ENCODE measurements around the gene CCDC68.

DNA sequence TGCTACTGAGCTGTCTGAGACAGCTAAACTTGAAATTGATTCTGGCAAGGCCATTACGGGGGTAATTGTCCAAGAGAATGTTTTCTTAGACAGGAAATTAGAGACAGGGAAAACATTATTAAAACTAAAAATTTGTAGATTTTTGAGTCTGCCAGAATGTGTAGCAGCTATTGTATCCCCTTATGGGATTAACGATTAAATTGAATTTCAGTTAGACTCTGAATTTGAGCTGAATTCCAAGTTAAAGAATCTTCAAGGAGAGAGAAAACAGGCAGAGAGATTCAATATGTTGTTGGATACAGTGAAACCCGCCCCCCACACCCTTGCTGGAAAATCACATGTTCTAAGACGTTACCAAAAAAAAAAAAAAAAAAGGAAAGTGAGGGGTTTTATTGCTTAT lies 32.7 kb upstream of the CCDC68 start:
- TF ChIP-seq, protein P1, sequence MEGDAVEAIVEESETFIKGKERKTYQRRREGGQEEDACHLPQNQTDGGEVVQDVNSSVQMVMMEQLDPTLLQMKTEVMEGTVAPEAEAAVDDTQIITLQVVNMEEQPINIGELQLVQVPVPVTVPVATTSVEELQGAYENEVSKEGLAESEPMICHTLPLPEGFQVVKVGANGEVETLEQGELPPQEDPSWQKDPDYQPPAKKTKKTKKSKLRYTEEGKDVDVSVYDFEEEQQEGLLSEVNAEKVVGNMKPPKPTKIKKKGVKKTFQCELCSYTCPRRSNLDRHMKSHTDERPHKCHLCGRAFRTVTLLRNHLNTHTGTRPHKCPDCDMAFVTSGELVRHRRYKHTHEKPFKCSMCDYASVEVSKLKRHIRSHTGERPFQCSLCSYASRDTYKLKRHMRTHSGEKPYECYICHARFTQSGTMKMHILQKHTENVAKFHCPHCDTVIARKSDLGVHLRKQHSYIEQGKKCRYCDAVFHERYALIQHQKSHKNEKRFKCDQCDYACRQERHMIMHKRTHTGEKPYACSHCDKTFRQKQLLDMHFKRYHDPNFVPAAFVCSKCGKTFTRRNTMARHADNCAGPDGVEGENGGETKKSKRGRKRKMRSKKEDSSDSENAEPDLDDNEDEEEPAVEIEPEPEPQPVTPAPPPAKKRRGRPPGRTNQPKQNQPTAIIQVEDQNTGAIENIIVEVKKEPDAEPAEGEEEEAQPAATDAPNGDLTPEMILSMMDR (IDR thresholded peaks at IDR 0.05) = no peak
- TF ChIP-seq POLR2AphosphoS5 (IDR thresholded peaks at IDR 0.05) (no peak), POLR2A (IDR thresholded peaks at IDR 0.05) (no peak)
